ENCODE measurements around the gene CCDC186.

CCDC186 gene

GRCh38 chr10:114206902-114207301 is 32.9 kb upstream of the CCDC186 start:
- Histone ChIP-seq H3K27ac (ENCODE audit: low read length) (no peak overlapping the region), H3K27me3 (ENCODE audit: low read depth, low read length) (0 out of 2 replicates have a peak, but pooled peaks cover 3% of the 10 kb centered on the region), H3K9me3 (ENCODE audit: insufficient read depth, low read length) (no peaks in the 10 kb centered on the region), H2AFZ (ENCODE audit: low read depth, low read length) (no peak overlapping the region), H3K4me1 (ENCODE audit: low read length) (no peaks in the 10 kb centered on the region), H3K4me3 (ENCODE audit: low read length) (no peak overlapping the region), H4K20me1 (ENCODE audit: insufficient read depth, low read length) (no peaks in the 10 kb centered on the region), H3K4me2 (ENCODE audit: low read length) (no peak overlapping the region), H3K9ac (ENCODE audit: low read length) (no peak overlapping the region), H3K36me3 (replicated peaks; ENCODE audit: low read depth, low read length) (no peaks in the 10 kb centered on the region), H3K79me2 (ENCODE audit: low read length) (no peaks in the 10 kb centered on the region)
- TF ChIP-seq CTCF (IDR thresholded peaks at IDR 0.05; ENCODE audit: low read depth, low read length) (no peak), EZH2phosphoT487 (IDR thresholded peaks at IDR 0.05; ENCODE audit: low read depth) (no peak)

DNA sequence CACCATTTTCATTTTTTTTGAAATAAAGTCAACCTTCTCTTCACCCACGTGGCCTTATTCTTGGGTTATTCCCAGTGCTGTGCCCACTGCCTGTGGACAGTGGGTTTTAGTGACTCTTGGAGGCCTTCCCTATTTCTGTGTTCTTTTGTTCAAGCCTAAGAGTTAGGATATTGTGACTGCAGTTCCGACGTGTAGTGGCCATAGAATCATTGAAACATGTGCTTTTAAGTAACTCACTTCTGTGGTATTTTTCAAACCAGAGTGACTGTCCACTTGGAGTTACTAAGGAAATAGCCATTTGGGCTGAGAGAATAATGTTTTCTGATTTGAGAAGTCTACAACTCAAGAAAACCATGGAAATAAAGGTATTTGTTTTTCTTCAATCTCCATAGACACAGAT is 28.8 kb upstream of the CCDC186 start:
- H3K9ac ChIP-seq (ENCODE audit: low read length), result no peak overlapping the region
- H3K4me2 ChIP-seq (ENCODE audit: low read length), result no peak overlapping the region
- H2AFZ ChIP-seq (ENCODE audit: low read depth, low read length), result no peak overlapping the region
- H3K9me3 ChIP-seq (ENCODE audit: insufficient read depth, low read length), result no peaks in the 10 kb centered on the region
- TF ChIP-seq CTCF (IDR thresholded peaks at IDR 0.05; ENCODE audit: low read depth, low read length) (no peak), EZH2phosphoT487 (IDR thresholded peaks at IDR 0.05; ENCODE audit: low read depth) (no peak)
- 0 out of 2 replicates have a peak, but pooled peaks cover 3% of the 10 kb centered on the region for H3K27me3 ChIP-seq (ENCODE audit: low read depth, low read length)
- H4K20me1 ChIP-seq (ENCODE audit: insufficient read depth, low read length), result no peaks in the 10 kb centered on the region
- H3K79me2 ChIP-seq (ENCODE audit: low read length), result no peaks in the 10 kb centered on the region
- H3K27ac ChIP-seq (ENCODE audit: low read length), result no peak overlapping the region
- H3K4me3 ChIP-seq (ENCODE audit: low read length), result no peak overlapping the region
- no peaks in the 10 kb centered on the region for H3K4me1 ChIP-seq (ENCODE audit: low read length)
- no peaks in the 10 kb centered on the region for H3K36me3 ChIP-seq (replicated peaks; ENCODE audit: low read depth, low read length)

DNA sequence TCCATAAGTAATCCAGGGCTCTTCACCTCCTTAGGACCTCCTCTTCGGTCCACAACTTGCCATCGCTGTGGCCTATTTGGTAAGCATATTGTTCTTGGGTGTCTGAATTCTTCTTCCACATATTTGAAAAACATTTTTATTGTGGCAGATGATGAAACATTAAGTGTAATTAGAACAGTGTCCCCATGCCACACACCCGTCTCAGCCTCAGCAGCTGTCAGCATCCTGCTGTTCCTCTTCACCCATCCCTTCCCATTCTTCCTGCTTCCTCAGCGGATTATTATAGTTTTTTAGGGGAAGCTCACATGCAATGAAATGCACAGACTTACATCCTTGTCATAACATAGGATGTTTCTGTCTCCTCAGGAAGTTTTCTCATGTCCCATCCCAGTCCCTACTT is 25.2 kb upstream of the CCDC186 start:
- no peak overlapping the region for H3K4me2 ChIP-seq (ENCODE audit: low read length)
- no peak overlapping the region for H3K27ac ChIP-seq (ENCODE audit: low read length)
- no peak overlapping the region for H3K4me3 ChIP-seq (ENCODE audit: low read length)
- H3K79me2 ChIP-seq (ENCODE audit: low read length), result no peaks in the 10 kb centered on the region
- TF ChIP-seq EZH2phosphoT487 (IDR thresholded peaks at IDR 0.05; ENCODE audit: low read depth), result no peak
- no peak for TF ChIP-seq CTCF (IDR thresholded peaks at IDR 0.05; ENCODE audit: low read depth, low read length)
- no peaks in the 10 kb centered on the region for H4K20me1 ChIP-seq (ENCODE audit: insufficient read depth, low read length)
- H3K36me3 ChIP-seq (replicated peaks; ENCODE audit: low read depth, low read length), result no peaks in the 10 kb centered on the region
- no peaks in the 10 kb centered on the region for H3K9me3 ChIP-seq (ENCODE audit: insufficient read depth, low read length)
- no peak overlapping the region for H3K9ac ChIP-seq (ENCODE audit: low read length)
- H3K4me1 ChIP-seq (ENCODE audit: low read length), result no peaks in the 10 kb centered on the region
- peaks cover 17% of the 10 kb centered on the region; the same call in 1 of the 2 replicates for H3K27me3 ChIP-seq (ENCODE audit: low read depth, low read length)
- no peak overlapping the region for H2AFZ ChIP-seq (ENCODE audit: low read depth, low read length)

DNA sequence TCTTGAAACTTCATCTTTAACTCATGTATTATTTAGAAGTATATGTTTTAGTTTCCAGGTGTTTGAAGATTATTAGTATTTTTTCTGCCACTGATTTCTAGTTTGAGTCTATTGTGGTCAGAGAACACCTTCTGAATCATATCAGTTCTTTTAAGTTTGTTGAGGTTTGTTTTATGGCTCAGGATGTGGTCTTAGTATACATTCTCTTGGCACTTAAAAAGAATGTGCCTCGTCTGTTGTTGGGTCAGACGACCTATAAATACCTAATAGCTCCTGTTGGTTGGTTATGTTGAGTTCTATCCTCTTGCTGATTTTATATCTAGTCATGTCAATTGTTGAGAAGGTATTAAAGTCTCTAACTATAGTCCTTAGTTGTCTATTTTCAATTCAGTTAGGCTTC is 21.1 kb upstream of the CCDC186 start:
- no peaks in the 10 kb centered on the region for H3K4me1 ChIP-seq (ENCODE audit: low read length)
- TF ChIP-seq EZH2phosphoT487 (IDR thresholded peaks at IDR 0.05; ENCODE audit: low read depth) (no peak), CTCF (IDR thresholded peaks at IDR 0.05; ENCODE audit: low read depth, low read length) (no peak)
- H3K36me3 ChIP-seq (replicated peaks; ENCODE audit: low read depth, low read length), result no peaks in the 10 kb centered on the region
- no peak overlapping the region for H3K27ac ChIP-seq (ENCODE audit: low read length)
- no peaks in the 10 kb centered on the region for H4K20me1 ChIP-seq (ENCODE audit: insufficient read depth, low read length)
- H3K4me3 ChIP-seq (ENCODE audit: low read length), result no peak overlapping the region
- H3K79me2 ChIP-seq (ENCODE audit: low read length), result no peaks in the 10 kb centered on the region
- H3K4me2 ChIP-seq (ENCODE audit: low read length), result no peak overlapping the region
- peaks cover 31% of the 10 kb centered on the region for H3K27me3 ChIP-seq (ENCODE audit: low read depth, low read length)
- no peak overlapping the region for H2AFZ ChIP-seq (ENCODE audit: low read depth, low read length)
- H3K9me3 ChIP-seq (ENCODE audit: insufficient read depth, low read length), result no peaks in the 10 kb centered on the region
- no peak overlapping the region for H3K9ac ChIP-seq (ENCODE audit: low read length)
